ENCODE results near the gene RIMS4.

- TF ChIP-seq CTCF (IDR thresholded peaks at IDR 0.05) (no peak), POLR2A (IDR thresholded peaks at IDR 0.05) (no peak)
These were observed 19.3 kb upstream of the RIMS4 start for GRCh38 chr20:44829688-44830087.
